AG09309 (cell line): Measurements from ENCODE around the gene ADNP.
A peak's percentile ranks its signal among the peaks of the same experiment; 100 is the strongest.

Experiments
- DNase-seq: peaks from one replicate; pipeline ENCODE4 v3.0.0-alpha.2; 2010; ENCODE audit warnings: low read depth
- H3K4me3 ChIP-seq: 2 replicates; pipeline ENCODE4 v1.5.1; 2011; ENCODE audit warnings: mild to moderate bottlenecking, low read depth, low read length, moderate library complexity; ENCODE audit not compliant: control insufficient read depth
- TF ChIP-seq, protein P1 (sequence below): IDR thresholded peaks from 2 replicates; pipeline ENCODE4 v1.5.1; 2011; ENCODE audit warnings: mild to moderate bottlenecking, low read depth, low read length, inconsistent platforms; ENCODE audit not compliant: insufficient read depth, control insufficient read depth; ENCODE audit errors: missing control alignments

Gene ADNP

GRCh38 chr20:50969435-50969834 lies 38.2 kb upstream of the ADNP start:
- TF ChIP-seq, protein P1, sequence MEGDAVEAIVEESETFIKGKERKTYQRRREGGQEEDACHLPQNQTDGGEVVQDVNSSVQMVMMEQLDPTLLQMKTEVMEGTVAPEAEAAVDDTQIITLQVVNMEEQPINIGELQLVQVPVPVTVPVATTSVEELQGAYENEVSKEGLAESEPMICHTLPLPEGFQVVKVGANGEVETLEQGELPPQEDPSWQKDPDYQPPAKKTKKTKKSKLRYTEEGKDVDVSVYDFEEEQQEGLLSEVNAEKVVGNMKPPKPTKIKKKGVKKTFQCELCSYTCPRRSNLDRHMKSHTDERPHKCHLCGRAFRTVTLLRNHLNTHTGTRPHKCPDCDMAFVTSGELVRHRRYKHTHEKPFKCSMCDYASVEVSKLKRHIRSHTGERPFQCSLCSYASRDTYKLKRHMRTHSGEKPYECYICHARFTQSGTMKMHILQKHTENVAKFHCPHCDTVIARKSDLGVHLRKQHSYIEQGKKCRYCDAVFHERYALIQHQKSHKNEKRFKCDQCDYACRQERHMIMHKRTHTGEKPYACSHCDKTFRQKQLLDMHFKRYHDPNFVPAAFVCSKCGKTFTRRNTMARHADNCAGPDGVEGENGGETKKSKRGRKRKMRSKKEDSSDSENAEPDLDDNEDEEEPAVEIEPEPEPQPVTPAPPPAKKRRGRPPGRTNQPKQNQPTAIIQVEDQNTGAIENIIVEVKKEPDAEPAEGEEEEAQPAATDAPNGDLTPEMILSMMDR: no peak
- H3K4me3 ChIP-seq: no peak overlapping the region
- DNase-seq: no peak

GRCh38 chr20:50968289-50968688 lies 37.1 kb upstream of the ADNP start:
- no peak for DNase-seq
- H3K4me3 ChIP-seq: no peak overlapping the region
- TF ChIP-seq, protein P1: no peak

- TF ChIP-seq, protein P1: no peak
- H3K4me3 ChIP-seq: no peak overlapping the region
- DNase-seq: no peak
Observed at GRCh38 chr20:50967586-50967985, 36.3 kb upstream of the ADNP start.

- no peak for DNase-seq
- H3K4me3 ChIP-seq: peak overlapping the region; percentile 89
- TF ChIP-seq, protein P1: no peak
Observed at GRCh38 chr20:50959543-50960126, 28.4 kb upstream of the ADNP start.

DNA sequence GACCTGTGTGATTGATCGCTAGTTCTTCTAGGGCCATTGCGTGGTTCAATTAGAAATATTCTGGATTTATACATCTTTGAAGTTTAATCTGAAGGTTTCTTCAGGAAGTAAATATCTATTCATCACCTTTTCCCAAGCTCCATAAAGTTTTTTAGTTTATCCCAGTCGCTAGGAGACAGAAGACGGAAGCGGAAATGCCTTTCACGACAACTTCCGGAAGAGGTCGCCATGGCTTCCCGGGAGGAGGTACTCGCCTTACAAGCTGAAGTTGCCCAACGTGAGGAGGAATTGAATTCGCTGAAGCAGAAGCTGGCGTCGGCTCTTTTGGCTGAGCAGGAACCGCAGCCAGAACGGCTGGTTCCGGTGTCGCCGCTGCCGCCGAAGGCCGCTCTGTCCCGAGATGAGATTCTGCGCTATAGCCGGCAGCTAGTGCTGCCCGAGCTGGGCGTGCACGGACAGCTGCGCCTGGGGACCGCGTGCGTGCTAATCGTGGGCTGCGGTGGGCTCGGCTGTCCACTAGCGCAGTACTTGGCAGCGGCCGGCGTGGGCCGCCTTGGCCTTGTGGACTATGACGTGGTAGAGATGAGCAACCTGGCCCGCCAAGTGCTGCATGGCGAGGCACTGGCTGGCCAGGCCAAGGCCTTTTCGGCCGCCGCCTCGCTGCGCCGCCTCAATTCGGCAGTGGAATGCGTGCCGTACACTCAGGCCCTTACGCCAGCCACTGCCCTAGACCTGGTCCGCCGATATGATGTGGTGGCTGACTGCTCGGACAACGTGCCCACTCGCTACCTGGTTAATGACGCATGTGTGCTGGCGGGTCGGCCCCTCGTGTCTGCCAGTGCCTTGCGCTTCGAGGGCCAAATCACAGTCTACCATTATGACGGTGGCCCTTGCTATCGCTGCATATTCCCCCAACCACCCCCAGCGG lies 27.6 kb upstream of the ADNP start, which contains the start of gene MOCS3:
MOCS3 (plus strand) TSS at position 204 of the 928 bp plus-strand sequence; CDS start at position 229, 25 bp downstream.
- TF ChIP-seq, protein P1: no peak
- peak within 1 kb of the TSS; percentile 89 for H3K4me3 ChIP-seq
- DNase-seq: peak; percentile 78

DNA sequence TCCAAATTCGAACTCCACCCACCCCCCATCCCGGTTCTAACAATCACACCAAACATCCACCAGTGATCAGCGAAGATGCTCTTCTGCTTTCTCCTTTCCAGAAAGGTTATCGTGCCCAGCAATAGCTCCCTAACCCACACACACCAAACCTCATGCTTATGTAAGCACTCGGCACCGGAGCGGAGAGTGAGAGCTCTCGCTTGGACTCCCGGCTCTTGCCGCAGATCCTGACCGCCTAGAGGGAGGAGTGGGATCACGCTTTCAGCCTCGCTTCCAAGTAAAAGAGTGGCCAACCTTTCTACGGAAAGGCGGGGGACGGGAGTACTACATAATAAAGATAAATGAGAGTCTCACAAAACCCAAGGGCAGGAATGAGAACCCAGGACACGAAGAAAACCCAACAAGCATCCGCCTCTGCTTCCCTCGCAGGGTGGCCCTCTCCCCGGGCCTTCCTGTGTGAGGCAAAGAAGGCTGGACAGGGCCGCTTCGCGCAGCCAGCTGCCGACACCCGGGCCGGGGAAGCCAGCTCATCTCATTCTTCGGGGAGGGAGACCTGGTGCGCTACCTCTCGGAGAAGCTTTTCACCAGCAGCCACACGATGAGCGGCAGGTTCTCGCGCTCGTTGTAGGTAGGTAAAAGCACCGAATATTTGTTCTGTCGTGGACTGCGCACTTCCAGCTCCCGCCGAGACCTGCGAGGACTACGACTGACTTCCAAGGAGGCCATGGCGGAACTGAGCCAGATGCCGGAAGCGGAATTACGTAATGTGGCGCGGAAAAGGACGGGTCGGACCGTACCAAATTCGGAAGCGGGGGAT lies 26.8 kb upstream of the ADNP start, which contains the start of gene DPM1:
DPM1 (minus strand) TSS at position 735 of the 817 bp plus-strand sequence; CDS start at position 726, 9 bp downstream.
- TF ChIP-seq, protein P1: no peak
- H3K4me3 ChIP-seq: peak within 1 kb of the TSS; percentile 89
- DNase-seq: no peak
